HepG2 (cell line): ENCODE data around the gene CSNK2B. TPM values are rescaled to one million over a fixed set of nuclear protein-coding genes. Genes with fewer than 3 reads are reported as not detected.

Source experiments
- AKAP8 ChIP-seq: sonication (generic); formaldehyde crosslinking; IDR thresholded peaks from 2 replicates; pipeline ENCODE4 v1.5.1; 2020; ENCODE audit warnings: mild to moderate bottlenecking, missing genetic modification reagents
- CHCHD3 ChIP-seq: sonication (generic); formaldehyde crosslinking; IDR thresholded peaks from 2 replicates; pipeline ENCODE4 v1.8.0; 2022; ENCODE audit warnings: mild to moderate bottlenecking, missing genetic modification reagents, moderate library complexity
- E2F2 ChIP-seq: sonication (generic); formaldehyde crosslinking; IDR thresholded peaks from 2 replicates; pipeline ENCODE4 v1.4.0; 2020; ENCODE audit warnings: missing genetic modification reagents, borderline replicate concordance
- EEA1 ChIP-seq: sonication (generic); formaldehyde crosslinking; IDR thresholded peaks from 2 replicates; pipeline ENCODE4 v1.5.1; 2020; ENCODE audit warnings: mild to moderate bottlenecking, missing genetic modification reagents, borderline replicate concordance
- ETV6 ChIP-seq: sonication (generic); formaldehyde crosslinking; conservative IDR thresholded peaks from 2 replicates; pipeline ENCODE4 v1.4.0; 2020; ENCODE audit warnings: missing genetic modification reagents
- HOMEZ ChIP-seq: IDR thresholded peaks from 2 replicates; pipeline ENCODE4 v1.6.1; 2016; ENCODE audit warnings: low read depth
- JARID2 ChIP-seq: sonication (generic); formaldehyde crosslinking; IDR thresholded peaks from 2 replicates; pipeline ENCODE4 v1.8.1; 2023; ENCODE audit warnings: missing genetic modification reagents, inconsistent platforms; ENCODE audit not compliant: insufficient replicate concordance
- MEIS2 ChIP-seq: sonication (generic); formaldehyde crosslinking; IDR thresholded peaks from 2 replicates; pipeline ENCODE4 v1.9.0; 2021; ENCODE audit warnings: mild to moderate bottlenecking, missing genetic modification reagents
- MTF2 ChIP-seq: sonication (generic); formaldehyde crosslinking; IDR thresholded peaks from 2 replicates; pipeline ENCODE4 v1.5.0; 2020; ENCODE audit warnings: missing genetic modification reagents, borderline replicate concordance
- NFYB ChIP-seq: sonication (generic); formaldehyde crosslinking; IDR thresholded peaks from 2 replicates; pipeline ENCODE4 v1.4.0; 2020; ENCODE audit warnings: missing genetic modification reagents
- RNF2 ChIP-seq: fragments of 450-650 bp; conservative IDR thresholded peaks from 2 replicates; pipeline ENCODE4 v1.6.1; 2016; ENCODE audit warnings: low read depth
- RXRA ChIP-seq: sonication (generic); formaldehyde crosslinking; IDR thresholded peaks from 2 replicates; pipeline ENCODE4 v1.5.1; 2020; ENCODE audit warnings: missing genetic modification reagents
- SMYD3 ChIP-seq: sonication (generic); formaldehyde crosslinking; IDR thresholded peaks from 2 replicates; pipeline ENCODE4 v1.8.1; 2023; ENCODE audit warnings: mild to moderate bottlenecking, missing genetic modification reagents
- SP2 ChIP-seq: sonication (generic); formaldehyde crosslinking; IDR thresholded peaks from 2 replicates; pipeline ENCODE4 v1.5.1; 2020; ENCODE audit warnings: mild to moderate bottlenecking, missing genetic modification reagents
- U2AF1 ChIP-seq: fragments of 200-400 bp; formaldehyde crosslinking; optimal IDR thresholded peaks from 2 replicates; pipeline ENCODE3; 2017; ENCODE audit warnings: mild to moderate bottlenecking, low read depth, low read length
- WIZ ChIP-seq: sonication (generic); formaldehyde crosslinking; IDR thresholded peaks from 2 replicates; pipeline ENCODE4 v1.5.1; 2020; ENCODE audit warnings: mild to moderate bottlenecking, missing genetic modification reagents
- ZBTB33 ChIP-seq: sonication (generic); formaldehyde crosslinking; IDR thresholded peaks from 2 replicates; pipeline ENCODE4 v1.4.0; 2020; ENCODE audit warnings: missing genetic modification reagents
- ZFP41 ChIP-seq: sonication (generic); formaldehyde crosslinking; IDR thresholded peaks from 2 replicates; pipeline ENCODE4 v1.4.0; 2020; ENCODE audit warnings: mild to moderate bottlenecking, missing genetic modification reagents, borderline replicate concordance
- ZNF12 ChIP-seq: sonication (generic); formaldehyde crosslinking; IDR thresholded peaks from 2 replicates; pipeline ENCODE4 v1.5.0; 2020; ENCODE audit warnings: missing genetic modification reagents
- ZNF251 ChIP-seq: sonication (generic); formaldehyde crosslinking; IDR thresholded peaks from 2 replicates; pipeline ENCODE4 v1.9.0; 2021; ENCODE audit warnings: mild to moderate bottlenecking, missing genetic modification reagents
- ZNF350 ChIP-seq: sonication (generic); formaldehyde crosslinking; IDR thresholded peaks from 2 replicates; pipeline ENCODE4 v1.4.0; 2020; ENCODE audit warnings: mild to moderate bottlenecking, low read depth, missing genetic modification reagents, borderline replicate concordance
- ZNF441 ChIP-seq: sonication (generic); formaldehyde crosslinking; IDR thresholded peaks from 2 replicates; pipeline ENCODE4 v1.7.0; 2021; ENCODE audit warnings: missing genetic modification reagents, borderline replicate concordance
- ZNF446 ChIP-seq: sonication (generic); formaldehyde crosslinking; IDR thresholded peaks from 2 replicates; pipeline ENCODE4 v1.5.0; 2020; ENCODE audit warnings: mild to moderate bottlenecking, missing genetic modification reagents
- ZNF460 ChIP-seq: sonication (generic); formaldehyde crosslinking; IDR thresholded peaks from 2 replicates; pipeline ENCODE4 v1.5.1; 2020; ENCODE audit warnings: missing genetic modification reagents, mild to moderate bottlenecking, borderline replicate concordance
- ZNF543 ChIP-seq: sonication (generic); formaldehyde crosslinking; IDR thresholded peaks from 2 replicates; pipeline ENCODE4 v1.4.0; 2020; ENCODE audit warnings: mild to moderate bottlenecking, missing genetic modification reagents
- ZNF558 ChIP-seq: sonication (generic); formaldehyde crosslinking; IDR thresholded peaks from 2 replicates; pipeline ENCODE4 v1.9.0; 2022; ENCODE audit warnings: mild to moderate bottlenecking, missing genetic modification reagents, borderline replicate concordance
- polyA plus RNA-seq, 8 experiments: library from polyadenylated mRNA; depleted of rRNA in 3 of 8; stranded (reverse) in 7 of 8; unstranded in 1 of 8; fragments of >200 nt; fragmentation: Illumina TruSeq in 4 of 8; extraction: Trizol in 4 of 8; gene quantifications; 2 replicates each; pipeline versions ENCODE4 v1.2.1 to v1.2.3, GENCODE V29; 2011 to 2016; ENCODE audit warnings: low read depth in 4 of 8, missing spikeins in 1 of 8, mixed read lengths in 1 of 8; ENCODE audit not compliant: insufficient read depth in 1 of 8
- total RNA-seq, 5 experiments: library from RNA; depleted of rRNA; stranded (reverse); fragments of >200 nt; fragmentation: Illumina TruSeq; extraction: Trizol; gene quantifications; 2 replicates each; pipeline ENCODE4 v1.2.3, GENCODE V29; 2016; ENCODE audit warnings: low read depth in 1 of 5

The CSNK2B gene
- total and polyA plus RNA-seq, 2 of the 13 experiments (the other 11 are each of a cell fraction or from before 2014, with no cell fraction given): 111 to 296 TPM

GRCh38 chr6:31664790-31665500 lies 935 bp upstream of the CSNK2B start, which contains the start of gene GPANK1 (continued):
- TF ChIP-seq ZBTB33 (CRISPR knock-in tag) (no peak), ZNF558 (CRISPR knock-in tag) (peak; percentile 18; the same call in 1 of the 2 replicates), ZNF446 (CRISPR knock-in tag) (0 out of 2 replicates have a peak, but pooled peaks have one; percentile 41), WIZ (peak; percentile 69; the same call in 1 of the 2 replicates), ZNF441 (CRISPR knock-in tag) (peak; percentile 7; the same call in 1 of the 2 replicates), NFYB (peak; percentile 31; the same call in 1 of the 2 replicates), AKAP8 (CRISPR knock-in tag) (peak; percentile 56; the same call in 1 of the 2 replicates), ZNF460 (CRISPR knock-in tag) (no peak; the same call in 1 of the 2 replicates), SMYD3 (CRISPR knock-in tag) (no peak), ZNF350 (CRISPR knock-in tag) (no peak; the same call in 1 of the 2 replicates), RXRA (CRISPR knock-in tag) (no peak), CHCHD3 (CRISPR knock-in tag) (peak; percentile 57; the same call in 1 of the 2 replicates), SP2 (0 out of 2 replicates have a peak, but pooled peaks have one; percentile 0), MTF2 (CRISPR knock-in tag) (0 out of 2 replicates have a peak, but pooled peaks have one; percentile 67), HOMEZ (CRISPR knock-in tag) (0 out of 2 replicates have a peak, but pooled peaks have one; percentile 25), RNF2 (no peak), ZNF543 (CRISPR knock-in tag) (no peak), U2AF1 (peak; percentile 26), ETV6 (peak; percentile 62; the same call in 1 of the 2 replicates), E2F2 (CRISPR knock-in tag) (peak; percentile 80; the same call in 1 of the 2 replicates), JARID2 (no peak), MEIS2 (CRISPR knock-in tag) (no peak), EEA1 (CRISPR knock-in tag) (0 out of 2 replicates have a peak, but pooled peaks have one; percentile 59), ZNF12 (no peak; the same call in 1 of the 2 replicates), ZFP41 (CRISPR knock-in tag) (peak; percentile 45; the same call in 1 of the 2 replicates), ZNF251 (CRISPR knock-in tag) (peak; percentile 68; the same call in 1 of the 2 replicates)
